Measurements from ENCODE around the gene SSH3. TPM values are rescaled to one million over a fixed set of nuclear protein-coding genes. Genes with fewer than 3 reads are reported as not detected.

SSH3 gene
- total RNA-seq, 2 donors from 2014 or later: 39.1 to 44.4 TPM

GRCh38 chr11:67254798-67255197, 48.5 kb upstream of the SSH3 start:
- 93 to 99% methylated on average over 10 to 15 of the region's 15 CpGs for WGBS, 2 experiments (ENCODE audit: insufficient coverage in 1 of 2, insufficient read length in 1 of 2)
- Histone ChIP-seq H3K4me3 (ENCODE audit: low read length) (no peak overlapping the region), H3K27me3 (ENCODE audit: control insufficient read depth, insufficient read depth, low read length, poor library complexity, severe bottlenecking) (no peaks in the 10 kb centered on the region), H3K27ac (ENCODE audit: low read depth, low read length) (no peak overlapping the region), H3K9ac (ENCODE audit: extremely low read depth, low read length, poor library complexity, severe bottlenecking) (no peak overlapping the region), H3K36me3 (ENCODE audit: control insufficient read depth, insufficient read depth, low read length) (peaks cover 75% of the 10 kb centered on the region), H3K9me3 (ENCODE audit: control insufficient read depth, low read length) (no peaks in the 10 kb centered on the region), H3K4me1 (ENCODE audit: control insufficient read depth, insufficient read depth, low read length) (no peaks in the 10 kb centered on the region)
- TF ChIP-seq CTCF (conservative IDR thresholded peaks at IDR 0.05): no peak
- H3K4me3 Mint-ChIP-seq: no peak overlapping the region
- H3K4me1 Mint-ChIP-seq: no peaks in the 10 kb centered on the region
- H3K9me3 Mint-ChIP-seq: no peaks in the 10 kb centered on the region
- H3K27ac Mint-ChIP-seq: no peak overlapping the region
- no peaks in the 10 kb centered on the region for H3K27me3 Mint-ChIP-seq (ENCODE audit: insufficient read depth)
- H3K36me3 Mint-ChIP-seq (ENCODE audit: low read depth): peaks cover 65% of the 10 kb centered on the region
- no peak for DNase-seq

GRCh38 chr11:67255353-67255752, 48.0 kb upstream of the SSH3 start:
- Mint-ChIP-seq H3K27ac (no peak overlapping the region), H3K4me3 (no peak overlapping the region)

GRCh38 chr11:67255864-67256263, 47.5 kb upstream of the SSH3 start:
- no peak overlapping the region for H3K27ac ChIP-seq (ENCODE audit: low read depth, low read length)
- no peaks in the 10 kb centered on the region for H3K9me3 ChIP-seq (ENCODE audit: control insufficient read depth, low read length)
- TF ChIP-seq CTCF (conservative IDR thresholded peaks at IDR 0.05): no peak
- Mint-ChIP-seq H3K4me1 (no peaks in the 10 kb centered on the region), H3K9me3 (no peaks in the 10 kb centered on the region), H3K27me3 (ENCODE audit: insufficient read depth) (no peaks in the 10 kb centered on the region), H3K4me3 (no peak overlapping the region), H3K27ac (no peak overlapping the region), H3K36me3 (ENCODE audit: low read depth) (peaks cover 55% of the 10 kb centered on the region)
- H3K9ac ChIP-seq (ENCODE audit: extremely low read depth, low read length, poor library complexity, severe bottlenecking): no peak overlapping the region
- DNase-seq: no peak
- no peak overlapping the region for H3K4me3 ChIP-seq (ENCODE audit: low read length)
- H3K27me3 ChIP-seq (ENCODE audit: control insufficient read depth, insufficient read depth, low read length, poor library complexity, severe bottlenecking): no peaks in the 10 kb centered on the region
- WGBS, 2 experiments (ENCODE audit: insufficient coverage in 1 of 2, insufficient read length in 1 of 2): 94 to 100% methylated on average over 1 to 8 of the region's 8 CpGs
- H3K36me3 ChIP-seq (ENCODE audit: control insufficient read depth, insufficient read depth, low read length): peaks cover 64% of the 10 kb centered on the region
- no peaks in the 10 kb centered on the region for H3K4me1 ChIP-seq (ENCODE audit: control insufficient read depth, insufficient read depth, low read length)

More at GRCh38 chr11:67255353-67255752, 48.0 kb upstream of the SSH3 start:
- no peaks in the 10 kb centered on the region for H3K4me1 ChIP-seq (ENCODE audit: control insufficient read depth, insufficient read depth, low read length)
- no peak for TF ChIP-seq CTCF (conservative IDR thresholded peaks at IDR 0.05)
- no peaks in the 10 kb centered on the region for H3K9me3 ChIP-seq (ENCODE audit: control insufficient read depth, low read length)
- Mint-ChIP-seq H3K36me3 (ENCODE audit: low read depth) (peaks cover 60% of the 10 kb centered on the region), H3K9me3 (no peaks in the 10 kb centered on the region), H3K27me3 (ENCODE audit: insufficient read depth) (no peaks in the 10 kb centered on the region), H3K4me1 (no peaks in the 10 kb centered on the region)
- H3K36me3 ChIP-seq (ENCODE audit: control insufficient read depth, insufficient read depth, low read length): peaks cover 69% of the 10 kb centered on the region
- 89 to 90% methylated on average over 6 to 10 of the region's 10 CpGs for WGBS, 2 experiments (ENCODE audit: insufficient coverage in 1 of 2, insufficient read length in 1 of 2)
- no peak overlapping the region for H3K27ac ChIP-seq (ENCODE audit: low read depth, low read length)
- no peak for DNase-seq
- H3K9ac ChIP-seq (ENCODE audit: extremely low read depth, low read length, poor library complexity, severe bottlenecking): no peak overlapping the region
- no peaks in the 10 kb centered on the region for H3K27me3 ChIP-seq (ENCODE audit: control insufficient read depth, insufficient read depth, low read length, poor library complexity, severe bottlenecking)
- H3K4me3 ChIP-seq (ENCODE audit: low read length): no peak overlapping the region
